PFSK-1 (cell line): ENCODE data around the gene UBE2H.

Source experiments
- POLR2AphosphoS5 ChIP-seq: IDR thresholded peaks from 2 replicates; pipeline ENCODE4 v1.6.1; 2012; ENCODE audit warnings: low read depth, mild to moderate bottlenecking, control low read depth, low read length, moderate library complexity
- TAF1 ChIP-seq: IDR thresholded peaks from 2 replicates; pipeline ENCODE4 v1.6.1; 2012; ENCODE audit warnings: low read length, control low read depth, borderline replicate concordance; ENCODE audit not compliant: insufficient read depth
- TF ChIP-seq, protein P1 (sequence below), 2 experiments: IDR thresholded peaks; 2 replicates each; pipeline versions ENCODE4 v1.6.1 to v1.8.0; 2011 to 2012; ENCODE audit warnings: low read depth in 2 of 2, low read length in 2 of 2, control low read depth in 1 of 2, inconsistent platforms in 1 of 2, mild to moderate bottlenecking in 1 of 2, moderate library complexity in 1 of 2; ENCODE audit not compliant: insufficient read depth in 1 of 2

DNA sequence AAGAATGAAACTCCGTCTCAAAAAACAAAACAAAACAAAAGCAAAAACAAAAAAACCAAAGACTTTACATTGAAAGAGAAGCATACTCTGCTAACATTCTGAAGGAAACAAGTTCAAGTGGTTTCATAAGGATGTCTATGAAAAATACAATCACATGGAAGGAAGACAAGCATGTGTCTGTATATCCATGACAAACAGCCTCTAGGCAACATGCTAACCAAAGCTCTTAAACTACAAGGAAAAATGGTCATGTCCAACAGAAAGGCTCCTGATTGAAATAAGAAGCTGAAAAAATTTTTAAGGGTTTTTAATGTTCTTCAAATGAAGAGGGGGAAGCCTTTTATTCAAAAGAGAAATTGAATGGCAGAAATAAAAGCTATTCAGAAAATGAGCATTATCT lies 64.9 kb downstream of the UBE2H start:
- TF ChIP-seq, protein P1, sequence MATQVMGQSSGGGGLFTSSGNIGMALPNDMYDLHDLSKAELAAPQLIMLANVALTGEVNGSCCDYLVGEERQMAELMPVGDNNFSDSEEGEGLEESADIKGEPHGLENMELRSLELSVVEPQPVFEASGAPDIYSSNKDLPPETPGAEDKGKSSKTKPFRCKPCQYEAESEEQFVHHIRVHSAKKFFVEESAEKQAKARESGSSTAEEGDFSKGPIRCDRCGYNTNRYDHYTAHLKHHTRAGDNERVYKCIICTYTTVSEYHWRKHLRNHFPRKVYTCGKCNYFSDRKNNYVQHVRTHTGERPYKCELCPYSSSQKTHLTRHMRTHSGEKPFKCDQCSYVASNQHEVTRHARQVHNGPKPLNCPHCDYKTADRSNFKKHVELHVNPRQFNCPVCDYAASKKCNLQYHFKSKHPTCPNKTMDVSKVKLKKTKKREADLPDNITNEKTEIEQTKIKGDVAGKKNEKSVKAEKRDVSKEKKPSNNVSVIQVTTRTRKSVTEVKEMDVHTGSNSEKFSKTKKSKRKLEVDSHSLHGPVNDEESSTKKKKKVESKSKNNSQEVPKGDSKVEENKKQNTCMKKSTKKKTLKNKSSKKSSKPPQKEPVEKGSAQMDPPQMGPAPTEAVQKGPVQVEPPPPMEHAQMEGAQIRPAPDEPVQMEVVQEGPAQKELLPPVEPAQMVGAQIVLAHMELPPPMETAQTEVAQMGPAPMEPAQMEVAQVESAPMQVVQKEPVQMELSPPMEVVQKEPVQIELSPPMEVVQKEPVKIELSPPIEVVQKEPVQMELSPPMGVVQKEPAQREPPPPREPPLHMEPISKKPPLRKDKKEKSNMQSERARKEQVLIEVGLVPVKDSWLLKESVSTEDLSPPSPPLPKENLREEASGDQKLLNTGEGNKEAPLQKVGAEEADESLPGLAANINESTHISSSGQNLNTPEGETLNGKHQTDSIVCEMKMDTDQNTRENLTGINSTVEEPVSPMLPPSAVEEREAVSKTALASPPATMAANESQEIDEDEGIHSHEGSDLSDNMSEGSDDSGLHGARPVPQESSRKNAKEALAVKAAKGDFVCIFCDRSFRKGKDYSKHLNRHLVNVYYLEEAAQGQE (IDR thresholded peaks at IDR 0.05; ENCODE audit: insufficient read depth in 1 of 2, low read depth in 2 of 2, low read length in 2 of 2): no peak
- TF ChIP-seq POLR2AphosphoS5 (no peak), TAF1 (no peak)
